BLaER1 treated with 17β-estradiol and CSF1 and Interleukin-3, amounts not matched to agents 10 nM and 100 nM (cell line): ENCODE measurements around the gene ATAD3C.

Source experiments
- H3K27ac ChIP-seq, 11 experiments: shearing (Covaris generic); formaldehyde crosslinking; 2 replicates each; pipeline ENCODE4 v1.8.1; 2022
- H3K27me3 ChIP-seq, 11 experiments: shearing (Covaris generic); formaldehyde crosslinking; 2 replicates each; pipeline ENCODE4 v1.8.1; 2022
- H3K36me3 ChIP-seq, 11 experiments: shearing (Covaris generic); formaldehyde crosslinking; 2 replicates each; pipeline ENCODE4 v1.8.1; 2022
- H3K4me1 ChIP-seq, 10 experiments: shearing (Covaris generic); formaldehyde crosslinking; 2 replicates each; pipeline ENCODE4 v1.8.1; 2022
- H3K4me2 ChIP-seq, 11 experiments: shearing (Covaris generic); formaldehyde crosslinking; 2 replicates each; pipeline ENCODE4 v1.8.1; 2022
- H3K4me3 ChIP-seq, 10 experiments: shearing (Covaris generic); formaldehyde crosslinking; 2 replicates each; pipeline ENCODE4 v1.8.1; 2022
- H3K9ac ChIP-seq, 11 experiments: shearing (Covaris generic); formaldehyde crosslinking; 2 replicates each; pipeline ENCODE4 v1.8.1; 2022
- H3K9me3 ChIP-seq, 11 experiments: shearing (Covaris generic); formaldehyde crosslinking; replicated peaks in 1 of 11; 2 replicates each; pipeline ENCODE4 v1.8.1; 2022
- H4K20me1 ChIP-seq, 11 experiments: shearing (Covaris generic); formaldehyde crosslinking; 2 replicates each; pipeline ENCODE4 v1.8.1; 2022
- Cebpa-rat ChIP-seq, 11 experiments: shearing (Covaris generic); IDR thresholded peaks; 2 replicates each; pipeline ENCODE4 v1.8.1; 2022

ATAD3C gene

GRCh38 chr1:1422465-1423244 lies 26.8 kb upstream of the ATAD3C start:
- Histone ChIP-seq H3K27ac (peak overlapping the region in 9 of 11 experiments; percentile 25 to 75 (median 59); a peak in 17 of 22 replicates), H3K36me3 (no peaks in the 10 kb centered on the region), H3K4me3 (no peak overlapping the region; a peak in 1 of 20 replicates), H3K4me1 (peaks cover 23 to 75% (median 60%) of the 10 kb centered on the region in 10 experiments), H3K27me3 (peaks cover 0 to 12% (median 0%) of the 10 kb centered on the region in 11 experiments; a peak in 5 of 22 replicates), H3K9me3 (no peaks in the 10 kb centered on the region), H4K20me1 (no peaks in the 10 kb centered on the region; a peak in 1 of 22 replicates), H3K4me2 (peak overlapping the region; percentile 52 to 90 (median 82)), H3K9ac (peak overlapping the region in 6 of 11 experiments; percentile 19 to 52 (median 40); a peak in 9 of 22 replicates)
- no peak for TF ChIP-seq Cebpa-rat (IDR thresholded peaks at IDR 0.05)

GRCh38 chr1:1423245-1423597 lies 26.3 kb upstream of the ATAD3C start:
- Histone ChIP-seq H3K9ac (no peak overlapping the region), H3K4me1 (peaks cover 23 to 71% (median 55%) of the 10 kb centered on the region in 10 experiments), H4K20me1 (no peaks in the 10 kb centered on the region; a peak in 1 of 22 replicates), H3K4me3 (no peak overlapping the region), H3K4me2 (peak overlapping the region in 10 of 11 experiments; percentile 52 to 90 (median 84); a peak in 17 of 22 replicates), H3K27ac (no peak overlapping the region), H3K27me3 (peaks cover 0 to 12% (median 0%) of the 10 kb centered on the region in 11 experiments; a peak in 5 of 22 replicates), H3K9me3 (no peaks in the 10 kb centered on the region), H3K36me3 (no peaks in the 10 kb centered on the region)
- no peak for TF ChIP-seq Cebpa-rat (IDR thresholded peaks at IDR 0.05)

GRCh38 chr1:1424707-1425106 lies 24.8 kb upstream of the ATAD3C start:
- Histone ChIP-seq H3K4me1 (peaks cover 23 to 60% (median 45%) of the 10 kb centered on the region in 10 experiments), H3K4me3 (no peak overlapping the region), H3K9me3 (no peaks in the 10 kb centered on the region), H3K27me3 (peaks cover 0 to 12% (median 0%) of the 10 kb centered on the region in 11 experiments; a peak in 5 of 22 replicates), H3K36me3 (no peaks in the 10 kb centered on the region), H3K27ac (no peak overlapping the region), H3K4me2 (no peak overlapping the region), H4K20me1 (no peaks in the 10 kb centered on the region), H3K9ac (no peak overlapping the region; a peak in 1 of 22 replicates)
- TF ChIP-seq Cebpa-rat (IDR thresholded peaks at IDR 0.05): no peak

GRCh38 chr1:1425426-1425752 lies 24.1 kb upstream of the ATAD3C start:
- no peak for TF ChIP-seq Cebpa-rat (IDR thresholded peaks at IDR 0.05)
- Histone ChIP-seq H3K27ac (no peak overlapping the region), H3K4me1 (peaks cover 26 to 61% (median 51%) of the 10 kb centered on the region in 10 experiments), H3K9me3 (no peaks in the 10 kb centered on the region), H4K20me1 (no peaks in the 10 kb centered on the region), H3K9ac (no peak overlapping the region; a peak in 1 of 22 replicates), H3K4me3 (no peak overlapping the region), H3K36me3 (no peaks in the 10 kb centered on the region), H3K27me3 (peaks cover 0 to 12% (median 0%) of the 10 kb centered on the region in 11 experiments; a peak in 5 of 22 replicates), H3K4me2 (peak overlapping the region in 2 of 11 experiments; percentile 87 to 99; a peak in 1 of 22 replicates)

- Histone ChIP-seq H4K20me1 (no peaks in the 10 kb centered on the region), H3K4me3 (peak overlapping the region in 5 of 10 experiments; percentile 16 to 49 (median 41); a peak in 4 of 20 replicates), H3K9me3 (no peaks in the 10 kb centered on the region), H3K9ac (peak overlapping the region in 9 of 11 experiments; percentile 34 to 74 (median 56); a peak in 14 of 22 replicates), H3K4me2 (peak overlapping the region; percentile 0 to 99 (median 82); a peak in 20 of 22 replicates), H3K27me3 (peaks cover 0 to 12% (median 0%) of the 10 kb centered on the region in 11 experiments; a peak in 5 of 22 replicates), H3K4me1 (peaks cover 26 to 62% (median 52%) of the 10 kb centered on the region in 10 experiments), H3K36me3 (no peaks in the 10 kb centered on the region), H3K27ac (peak overlapping the region in 8 of 11 experiments; percentile 17 to 70 (median 53); a peak in 14 of 22 replicates)
- no peak for TF ChIP-seq Cebpa-rat (IDR thresholded peaks at IDR 0.05)
These were observed 23.6 kb upstream of the ATAD3C start for GRCh38 chr1:1425753-1426495.

GRCh38 chr1:1426496-1427105 lies 22.9 kb upstream of the ATAD3C start:
- Histone ChIP-seq H3K4me1 (peaks cover 23 to 62% (median 52%) of the 10 kb centered on the region in 10 experiments), H3K9ac (peak overlapping the region in 9 of 11 experiments; percentile 34 to 74 (median 56); a peak in 14 of 22 replicates), H3K4me2 (peak overlapping the region; percentile 0 to 99 (median 82); a peak in 20 of 22 replicates), H3K4me3 (peak overlapping the region in 5 of 10 experiments; percentile 16 to 49 (median 41); a peak in 5 of 20 replicates), H3K27ac (peak overlapping the region in 8 of 11 experiments; percentile 17 to 70 (median 53); a peak in 14 of 22 replicates), H4K20me1 (no peaks in the 10 kb centered on the region), H3K36me3 (no peaks in the 10 kb centered on the region), H3K27me3 (peaks cover 0 to 12% (median 0%) of the 10 kb centered on the region in 11 experiments; a peak in 5 of 22 replicates), H3K9me3 (no peaks in the 10 kb centered on the region)
- TF ChIP-seq Cebpa-rat (IDR thresholded peaks at IDR 0.05): no peak

- no peaks in the 10 kb centered on the region for H3K36me3 ChIP-seq
- H3K9me3 ChIP-seq: no peaks in the 10 kb centered on the region
- no peaks in the 10 kb centered on the region for H4K20me1 ChIP-seq
- no peak overlapping the region for H3K27ac ChIP-seq
- peak overlapping the region in 1 of 11 experiments; percentile 72; a peak in 1 of 22 replicates for H3K9ac ChIP-seq
- H3K4me3 ChIP-seq: no peak overlapping the region
- H3K4me1 ChIP-seq: peaks cover 26 to 62% (median 52%) of the 10 kb centered on the region in 10 experiments
- H3K27me3 ChIP-seq: peaks cover 0 to 12% (median 0%) of the 10 kb centered on the region in 11 experiments; a peak in 5 of 22 replicates
- H3K4me2 ChIP-seq: peak overlapping the region in 10 of 11 experiments; percentile 15 to 99 (median 80); a peak in 14 of 22 replicates
- no peak for TF ChIP-seq Cebpa-rat (IDR thresholded peaks at IDR 0.05)
These were observed 22.2 kb upstream of the ATAD3C start for GRCh38 chr1:1427106-1427819.

GRCh38 chr1:1427820-1428148 lies 21.7 kb upstream of the ATAD3C start:
- Histone ChIP-seq H3K27me3 (peaks cover 0 to 12% (median 0%) of the 10 kb centered on the region in 11 experiments; a peak in 5 of 22 replicates), H3K4me2 (no peak overlapping the region), H3K9me3 (no peaks in the 10 kb centered on the region), H4K20me1 (no peaks in the 10 kb centered on the region), H3K4me3 (no peak overlapping the region), H3K27ac (no peak overlapping the region), H3K4me1 (peaks cover 26 to 62% (median 52%) of the 10 kb centered on the region in 10 experiments), H3K9ac (no peak overlapping the region), H3K36me3 (no peaks in the 10 kb centered on the region)
- no peak for TF ChIP-seq Cebpa-rat (IDR thresholded peaks at IDR 0.05)
